Measurements from ENCODE around the gene NME7.

DNA sequence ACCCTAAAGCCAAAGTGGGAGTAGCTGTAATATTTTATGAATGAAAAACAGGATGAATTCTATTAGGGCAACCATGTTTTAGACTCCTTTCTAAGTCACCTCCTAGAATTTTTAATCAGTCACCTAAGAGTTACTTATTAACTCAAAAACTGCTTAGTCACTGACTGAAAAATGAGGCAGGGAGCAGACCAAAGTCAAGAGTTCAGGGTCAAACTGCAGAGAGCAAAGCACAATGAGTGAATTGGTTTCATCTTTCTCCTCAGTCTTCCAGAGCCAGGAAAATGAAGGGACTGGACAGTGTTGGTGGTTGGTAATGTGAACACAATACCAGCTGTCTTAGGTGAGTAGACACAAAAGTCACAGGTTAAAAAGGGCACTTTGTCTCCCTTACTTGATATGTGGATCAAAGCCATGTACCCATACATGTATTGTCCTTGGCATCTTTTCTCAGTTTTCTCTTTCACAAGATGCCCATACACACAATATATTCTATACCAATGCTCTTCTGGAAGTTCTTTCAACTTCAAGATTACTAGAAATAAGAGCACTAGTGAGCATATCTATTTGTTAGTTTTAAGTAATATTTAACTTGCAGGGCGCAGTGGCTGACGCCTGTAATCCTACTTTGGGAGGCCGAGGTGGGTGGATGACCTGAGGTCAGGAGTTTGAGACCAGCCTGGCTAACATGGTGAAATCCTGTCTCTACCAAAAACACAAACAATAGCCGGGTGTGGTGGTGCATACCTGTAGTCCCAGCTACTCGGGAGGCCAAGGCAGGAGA is 218.9 kb downstream of the NME7 start:
- TF ChIP-seq, protein P1, sequence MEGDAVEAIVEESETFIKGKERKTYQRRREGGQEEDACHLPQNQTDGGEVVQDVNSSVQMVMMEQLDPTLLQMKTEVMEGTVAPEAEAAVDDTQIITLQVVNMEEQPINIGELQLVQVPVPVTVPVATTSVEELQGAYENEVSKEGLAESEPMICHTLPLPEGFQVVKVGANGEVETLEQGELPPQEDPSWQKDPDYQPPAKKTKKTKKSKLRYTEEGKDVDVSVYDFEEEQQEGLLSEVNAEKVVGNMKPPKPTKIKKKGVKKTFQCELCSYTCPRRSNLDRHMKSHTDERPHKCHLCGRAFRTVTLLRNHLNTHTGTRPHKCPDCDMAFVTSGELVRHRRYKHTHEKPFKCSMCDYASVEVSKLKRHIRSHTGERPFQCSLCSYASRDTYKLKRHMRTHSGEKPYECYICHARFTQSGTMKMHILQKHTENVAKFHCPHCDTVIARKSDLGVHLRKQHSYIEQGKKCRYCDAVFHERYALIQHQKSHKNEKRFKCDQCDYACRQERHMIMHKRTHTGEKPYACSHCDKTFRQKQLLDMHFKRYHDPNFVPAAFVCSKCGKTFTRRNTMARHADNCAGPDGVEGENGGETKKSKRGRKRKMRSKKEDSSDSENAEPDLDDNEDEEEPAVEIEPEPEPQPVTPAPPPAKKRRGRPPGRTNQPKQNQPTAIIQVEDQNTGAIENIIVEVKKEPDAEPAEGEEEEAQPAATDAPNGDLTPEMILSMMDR (IDR thresholded peaks at IDR 0.05): no peak
- no peak for TF ChIP-seq EZH2 (IDR thresholded peaks at IDR 0.05)
- TF ChIP-seq EZH2phosphoT487 (IDR thresholded peaks at IDR 0.05): no peak
